Occipital lobe (tissue), 2 donors: Measurements from ENCODE around the gene SULF2. TPM values are rescaled to one million over a fixed set of nuclear protein-coding genes. Genes with fewer than 3 reads are reported as not detected.

Experiments used
- DNase-seq: peaks from one replicate; lab custom pipeline; 2025; lab: John Stamatoyannopoulos, UW
- total RNA-seq: library from RNA; depleted of rRNA; stranded (reverse); fragments of >200 nt; gene quantifications from one replicate; pipeline ENCODE4 v1.2.3, GENCODE V29; 2014

The SULF2 gene
- total RNA-seq, 1 donor from 2014 or later: 9.4 TPM

GRCh38 chr20:47687095-47687987, 97.9 kb downstream of the SULF2 start:
- DNase-seq: no peak

GRCh38 chr20:47686545-47686944, 98.7 kb downstream of the SULF2 start:
- no peak for DNase-seq

- no peak for DNase-seq
Observed at GRCh38 chr20:47684306-47685080, 100.8 kb downstream of the SULF2 start.

- no peak for DNase-seq
Observed at GRCh38 chr20:47682916-47683315, 102.4 kb downstream of the SULF2 start.

- no peak for DNase-seq
Observed at GRCh38 chr20:47682028-47682783, 103.1 kb downstream of the SULF2 start.

- no peak for DNase-seq
Observed at GRCh38 chr20:47680804-47681529, 104.3 kb downstream of the SULF2 start.

GRCh38 chr20:47679462-47679861, 105.8 kb downstream of the SULF2 start:
- no peak for DNase-seq

GRCh38 chr20:47678536-47678935, 106.7 kb downstream of the SULF2 start:
- DNase-seq: no peak

GRCh38 chr20:47677635-47678453, 107.4 kb downstream of the SULF2 start:
- DNase-seq: no peak

GRCh38 chr20:47676912-47677634, 108.2 kb downstream of the SULF2 start:
- DNase-seq: no peak

- no peak for DNase-seq
Observed at GRCh38 chr20:47676219-47676721, 109.0 kb downstream of the SULF2 start.

- no peak for DNase-seq
Observed at GRCh38 chr20:47675190-47676142, 109.8 kb downstream of the SULF2 start.

- DNase-seq: no peak
Observed at GRCh38 chr20:47674686-47675085, 110.6 kb downstream of the SULF2 start.

GRCh38 chr20:47674145-47674544, 111.1 kb downstream of the SULF2 start:
- DNase-seq: no peak

- DNase-seq: no peak
Observed at GRCh38 chr20:47673671-47673955, 111.7 kb downstream of the SULF2 start.

- DNase-seq: no peak
Observed at GRCh38 chr20:47672886-47673670, 112.2 kb downstream of the SULF2 start.

GRCh38 chr20:47672166-47672565, 113.1 kb downstream of the SULF2 start:
- DNase-seq: no peak

- DNase-seq: no peak
Observed at GRCh38 chr20:47670913-47671312, 114.4 kb downstream of the SULF2 start.
